PFSK-1 (cell line): ENCODE results near the gene ANKRD27.

Experiments
- FOXP2 ChIP-seq: optimal IDR thresholded peaks from 2 replicates; pipeline ENCODE3; 2011; ENCODE audit warnings: borderline replicate concordance, control low read depth, inconsistent platforms; ENCODE audit not compliant: insufficient read depth; ENCODE audit errors: extremely low read length, extremely low read depth
- POLR2AphosphoS5 ChIP-seq: IDR thresholded peaks from 2 replicates; pipeline ENCODE4 v1.6.1; 2012; ENCODE audit warnings: low read depth, mild to moderate bottlenecking, control low read depth, low read length, moderate library complexity
- SIN3A ChIP-seq: IDR thresholded peaks from 2 replicates; pipeline ENCODE4 v1.6.1; 2012; ENCODE audit warnings: mild to moderate bottlenecking, low read length, moderate library complexity, borderline replicate concordance; ENCODE audit not compliant: insufficient read depth
- TAF1 ChIP-seq: IDR thresholded peaks from 2 replicates; pipeline ENCODE4 v1.6.1; 2012; ENCODE audit warnings: low read length, control low read depth, borderline replicate concordance; ENCODE audit not compliant: insufficient read depth
- TF ChIP-seq, protein P1 (sequence below), 2 experiments: IDR thresholded peaks; 2 replicates each; pipeline versions ENCODE4 v1.6.1 to v1.8.0; 2011 to 2012; ENCODE audit warnings: low read depth in 2 of 2, low read length in 2 of 2, control low read depth in 1 of 2, inconsistent platforms in 1 of 2, mild to moderate bottlenecking in 1 of 2, moderate library complexity in 1 of 2; ENCODE audit not compliant: insufficient read depth in 1 of 2

ANKRD27 gene

DNA sequence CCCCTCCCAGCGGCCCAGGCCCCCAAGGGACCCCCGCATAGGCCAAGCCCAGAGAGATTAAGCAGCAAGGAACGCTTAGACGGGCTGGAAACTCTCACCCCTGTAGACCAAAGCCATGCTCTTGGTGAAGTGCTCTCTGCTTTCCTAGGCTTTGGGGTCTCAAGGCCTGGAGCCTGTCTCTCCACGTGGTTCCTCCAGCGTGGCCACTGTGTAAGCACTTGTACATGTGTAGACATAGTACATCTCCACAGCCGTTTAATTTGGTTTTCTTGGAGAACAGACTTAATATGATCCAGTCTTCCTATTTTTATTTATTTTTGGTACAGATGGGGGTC lies 17.7 kb upstream of the ANKRD27 start:
- TF ChIP-seq, protein P1, sequence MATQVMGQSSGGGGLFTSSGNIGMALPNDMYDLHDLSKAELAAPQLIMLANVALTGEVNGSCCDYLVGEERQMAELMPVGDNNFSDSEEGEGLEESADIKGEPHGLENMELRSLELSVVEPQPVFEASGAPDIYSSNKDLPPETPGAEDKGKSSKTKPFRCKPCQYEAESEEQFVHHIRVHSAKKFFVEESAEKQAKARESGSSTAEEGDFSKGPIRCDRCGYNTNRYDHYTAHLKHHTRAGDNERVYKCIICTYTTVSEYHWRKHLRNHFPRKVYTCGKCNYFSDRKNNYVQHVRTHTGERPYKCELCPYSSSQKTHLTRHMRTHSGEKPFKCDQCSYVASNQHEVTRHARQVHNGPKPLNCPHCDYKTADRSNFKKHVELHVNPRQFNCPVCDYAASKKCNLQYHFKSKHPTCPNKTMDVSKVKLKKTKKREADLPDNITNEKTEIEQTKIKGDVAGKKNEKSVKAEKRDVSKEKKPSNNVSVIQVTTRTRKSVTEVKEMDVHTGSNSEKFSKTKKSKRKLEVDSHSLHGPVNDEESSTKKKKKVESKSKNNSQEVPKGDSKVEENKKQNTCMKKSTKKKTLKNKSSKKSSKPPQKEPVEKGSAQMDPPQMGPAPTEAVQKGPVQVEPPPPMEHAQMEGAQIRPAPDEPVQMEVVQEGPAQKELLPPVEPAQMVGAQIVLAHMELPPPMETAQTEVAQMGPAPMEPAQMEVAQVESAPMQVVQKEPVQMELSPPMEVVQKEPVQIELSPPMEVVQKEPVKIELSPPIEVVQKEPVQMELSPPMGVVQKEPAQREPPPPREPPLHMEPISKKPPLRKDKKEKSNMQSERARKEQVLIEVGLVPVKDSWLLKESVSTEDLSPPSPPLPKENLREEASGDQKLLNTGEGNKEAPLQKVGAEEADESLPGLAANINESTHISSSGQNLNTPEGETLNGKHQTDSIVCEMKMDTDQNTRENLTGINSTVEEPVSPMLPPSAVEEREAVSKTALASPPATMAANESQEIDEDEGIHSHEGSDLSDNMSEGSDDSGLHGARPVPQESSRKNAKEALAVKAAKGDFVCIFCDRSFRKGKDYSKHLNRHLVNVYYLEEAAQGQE (IDR thresholded peaks at IDR 0.05; ENCODE audit: insufficient read depth in 1 of 2, low read depth in 2 of 2, low read length in 2 of 2) = no peak
- TF ChIP-seq SIN3A (no peak), POLR2AphosphoS5 (no peak)

DNA sequence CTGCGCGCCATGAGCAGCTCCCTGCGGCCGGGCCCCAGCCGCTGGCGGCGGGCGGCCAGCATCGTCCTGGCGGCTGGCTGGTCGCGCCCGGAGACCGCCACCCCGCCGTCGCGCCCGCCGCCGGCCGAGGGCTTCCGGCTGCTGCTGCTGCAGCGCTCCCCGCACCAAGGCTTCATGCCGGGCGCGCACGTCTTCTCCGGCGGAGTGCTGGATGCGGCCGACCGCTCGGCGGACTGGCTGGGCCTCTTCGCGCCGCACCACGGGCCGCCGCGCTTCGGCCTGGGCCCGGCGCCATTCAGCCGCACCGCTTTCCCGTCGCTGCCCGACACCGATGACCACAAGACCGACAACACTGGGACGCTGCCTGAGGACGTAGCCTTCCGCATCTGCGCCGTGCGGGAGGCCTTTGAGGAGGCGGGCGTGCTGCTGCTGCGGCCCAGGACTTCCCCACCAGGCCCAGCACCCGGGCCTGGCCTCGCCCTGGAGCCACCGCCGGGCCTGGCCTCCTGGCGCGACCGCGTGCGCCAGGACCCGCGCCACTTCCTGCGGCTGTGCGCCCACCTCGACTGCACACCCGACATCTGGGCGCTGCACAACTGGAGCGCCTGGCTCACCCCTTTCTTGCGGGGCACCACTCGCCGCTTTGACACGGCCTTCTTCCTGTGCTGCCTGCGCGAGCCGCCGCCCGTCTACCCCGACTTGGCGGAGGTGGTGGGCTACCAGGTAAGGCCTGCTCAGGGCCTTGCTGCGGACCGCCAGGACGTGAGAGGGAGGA lies 17.2 kb upstream of the ANKRD27 start:
- no peak for TF ChIP-seq SIN3A
- TF ChIP-seq, protein P1 (IDR thresholded peaks at IDR 0.05; ENCODE audit: insufficient read depth in 1 of 2, low read depth in 2 of 2, low read length in 2 of 2) = no peak
- TF ChIP-seq FOXP2 = no peak
- no peak for TF ChIP-seq POLR2AphosphoS5
- no peak for TF ChIP-seq TAF1

DNA sequence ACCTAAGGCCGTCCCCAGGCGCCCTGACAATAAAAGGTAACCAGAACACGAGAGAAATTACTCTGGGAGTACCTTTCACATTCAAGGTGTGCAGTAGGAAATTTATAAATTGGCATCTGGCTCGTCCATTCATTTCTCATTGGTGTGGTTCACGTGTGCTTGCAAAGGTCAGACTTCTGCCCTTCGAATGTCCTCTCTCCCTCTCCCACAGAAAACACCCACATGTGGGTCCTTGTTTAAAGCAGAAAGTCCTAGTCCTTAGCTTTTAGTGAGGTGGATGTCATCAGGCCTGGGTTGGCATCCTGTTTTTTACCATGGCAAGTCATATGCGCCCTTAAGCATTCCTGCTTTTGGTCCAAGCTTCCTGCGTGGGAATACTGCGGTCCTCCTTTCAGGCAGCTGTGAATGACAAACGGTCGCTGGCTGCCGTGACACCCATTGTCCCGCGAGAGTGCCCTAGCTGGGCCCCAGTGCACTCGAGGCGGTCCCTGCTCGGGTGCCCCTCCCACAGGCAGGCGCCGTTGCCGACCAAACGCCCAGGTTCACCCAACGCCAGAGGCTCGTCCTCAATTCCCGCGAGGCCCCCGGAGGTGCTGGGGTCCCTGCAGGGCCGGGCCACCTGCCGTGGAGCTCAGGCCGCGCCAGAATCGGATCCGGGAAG lies 16.4 kb upstream of the ANKRD27 start, which contains the start of gene NUDT19:
Gene NUDT19, plus strand, starts transcription at position 531 of the 661 bp plus-strand sequence. CDS start 140 bp downstream, outside the sequence.
- TF ChIP-seq, protein P1 (IDR thresholded peaks at IDR 0.05; ENCODE audit: insufficient read depth in 1 of 2, low read depth in 2 of 2, low read length in 2 of 2) = no peak
- TF ChIP-seq POLR2AphosphoS5 (no peak), SIN3A (no peak), FOXP2 (no peak), TAF1 (no peak)

DNA sequence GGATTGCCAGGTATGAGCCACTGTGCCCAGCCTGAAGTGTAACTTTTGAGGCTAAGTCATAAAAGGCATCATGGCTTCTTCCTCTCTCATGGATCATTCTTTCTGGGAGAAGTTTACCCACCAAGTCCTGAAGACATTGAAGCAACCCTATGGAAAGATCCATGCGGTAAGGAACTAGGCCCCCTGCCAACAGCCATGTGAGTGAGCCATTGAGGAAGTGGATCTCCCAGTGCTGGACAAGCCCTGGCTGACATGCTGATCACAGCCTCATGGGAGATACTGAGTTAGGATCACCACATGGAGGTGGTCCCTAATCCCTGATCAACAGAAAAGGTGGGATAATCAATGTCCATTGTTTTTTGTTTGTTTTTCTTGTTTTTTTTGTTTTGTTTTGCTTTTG lies 13.3 kb upstream of the ANKRD27 start:
- TF ChIP-seq FOXP2 (no peak), SIN3A (no peak), TAF1 (no peak), POLR2AphosphoS5 (no peak)
- TF ChIP-seq, protein P1 (IDR thresholded peaks at IDR 0.05; ENCODE audit: insufficient read depth in 1 of 2, low read depth in 2 of 2, low read length in 2 of 2) = no peak

DNA sequence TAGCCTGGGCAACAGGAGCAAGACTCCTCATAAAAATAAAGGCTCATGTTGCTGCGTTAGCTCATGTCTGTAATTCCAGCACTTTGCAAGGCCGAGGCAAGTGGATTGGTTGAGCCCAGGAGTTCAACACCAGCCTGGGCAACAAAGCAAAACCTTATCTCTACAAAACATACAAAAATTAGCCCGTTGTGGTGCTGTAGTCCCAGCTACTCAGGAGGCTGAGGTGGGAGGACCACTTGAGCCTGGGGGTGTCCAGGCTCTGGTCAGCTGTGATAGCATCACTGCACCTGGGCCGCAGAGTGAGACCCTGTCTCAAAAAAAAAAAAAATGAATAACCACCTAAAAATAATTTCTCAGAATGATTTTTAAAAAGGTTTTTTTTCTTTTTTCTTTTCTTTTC lies 12.7 kb upstream of the ANKRD27 start:
- TF ChIP-seq SIN3A = no peak
- TF ChIP-seq, protein P1 (IDR thresholded peaks at IDR 0.05; ENCODE audit: insufficient read depth in 1 of 2, low read depth in 2 of 2, low read length in 2 of 2) = no peak
- TF ChIP-seq TAF1 = no peak
- no peak for TF ChIP-seq POLR2AphosphoS5
- no peak for TF ChIP-seq FOXP2
